Right renal pelvis (tissue), 4 donors: Measurements from ENCODE around the gene PPP4R3A. TPM values are rescaled to one million over a fixed set of nuclear protein-coding genes. Genes with fewer than 3 reads are reported as not detected.
"Not testable (repeated sequence)": the region's sequence is repeated elsewhere in the genome, so short reads cannot be mapped to it uniquely, and the experiment has no call there.

Source experiments
- DNase-seq, 4 donors: peaks; one replicate each; pipeline ENCODE4 v3.0.0-alpha.2; 2013; ENCODE audit warnings: low read depth in 4 of 4, low spot score in 3 of 4, missing footprints in 1 of 4
- polyA plus RNA-seq, 4 donors: library from polyadenylated mRNA; unstranded; fragments of 120-200 nt; gene quantifications; one replicate each; pipeline ENCODE4 v1.2.1, GENCODE V29; 2013; ENCODE audit not compliant: insufficient read length in 4 of 4

Gene PPP4R3A
- polyA plus RNA-seq: 100 to 1,000 TPM in 3 of 4 donors, 10 to 100 TPM in 1; 97.4 to 127 (median 115) TPM

GRCh38 chr14:91510171-91511042, at the start of gene PPP4R3A:
Gene PPP4R3A, minus strand, starts transcription at chr14:91510310. Its CDS starts 663 bp downstream, at chr14:91509647.
- DNase-seq: peak; percentile 90 to 93 (median 92)

GRCh38 chr14:91555531-91555930, 45.4 kb upstream of the PPP4R3A start:
- DNase-seq: no peak

- no peak for DNase-seq
Measured at GRCh38 chr14:91554535-91555332, 44.6 kb upstream of the PPP4R3A start.

DNA sequence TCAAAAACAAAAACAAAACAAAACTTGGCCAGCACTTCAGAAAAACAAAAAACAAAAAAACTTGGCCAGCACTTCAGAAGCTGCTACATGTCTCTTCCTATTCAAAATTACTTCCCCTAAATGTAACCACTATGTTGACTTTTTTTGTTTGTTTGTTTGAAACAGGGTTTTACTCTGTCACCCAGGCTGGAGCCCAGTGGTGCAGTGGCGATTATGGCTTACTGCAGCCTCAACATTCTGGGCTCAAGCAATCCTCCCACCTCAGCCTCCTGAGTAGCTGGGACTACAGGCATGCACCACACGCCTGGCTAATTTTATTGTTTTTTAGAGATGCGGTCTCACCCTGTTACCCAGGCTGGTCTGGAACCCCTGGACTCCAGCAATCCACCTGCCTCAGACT, 38.0 kb upstream of the PPP4R3A start:
- no peak for DNase-seq

- no peak for DNase-seq
Measured at GRCh38 chr14:91545946-91546716, 36.0 kb upstream of the PPP4R3A start.

DNA sequence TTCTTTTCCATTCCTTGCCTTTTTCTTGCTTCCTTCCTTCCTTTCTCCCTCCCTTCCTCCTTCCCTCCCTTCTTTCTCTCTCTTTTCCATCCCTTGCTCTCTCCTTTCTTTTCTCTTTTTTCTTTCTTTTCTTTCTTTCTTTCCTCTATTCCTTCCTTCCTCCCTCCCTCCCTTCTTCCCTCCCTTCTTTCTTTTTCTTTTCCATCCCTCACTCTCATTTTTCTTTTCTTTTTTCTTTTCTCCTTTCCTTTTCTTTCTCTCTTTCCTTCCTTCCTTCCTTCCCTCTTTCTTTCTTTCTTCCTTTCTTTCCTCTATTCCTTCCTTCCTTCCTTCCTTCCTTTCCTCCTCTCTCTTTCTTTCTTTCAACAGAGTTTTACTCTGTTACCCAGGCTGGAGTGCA, 35.1 kb upstream of the PPP4R3A start:
- no peak for DNase-seq

GRCh38 chr14:91536327-91536726, 26.2 kb upstream of the PPP4R3A start:
- DNase-seq: no peak

- not testable (repeated sequence) for DNase-seq
Measured at GRCh38 chr14:91534059-91534458, 23.9 kb upstream of the PPP4R3A start.

- no peak for DNase-seq
Measured at GRCh38 chr14:91533623-91534022, 23.5 kb upstream of the PPP4R3A start.

DNA sequence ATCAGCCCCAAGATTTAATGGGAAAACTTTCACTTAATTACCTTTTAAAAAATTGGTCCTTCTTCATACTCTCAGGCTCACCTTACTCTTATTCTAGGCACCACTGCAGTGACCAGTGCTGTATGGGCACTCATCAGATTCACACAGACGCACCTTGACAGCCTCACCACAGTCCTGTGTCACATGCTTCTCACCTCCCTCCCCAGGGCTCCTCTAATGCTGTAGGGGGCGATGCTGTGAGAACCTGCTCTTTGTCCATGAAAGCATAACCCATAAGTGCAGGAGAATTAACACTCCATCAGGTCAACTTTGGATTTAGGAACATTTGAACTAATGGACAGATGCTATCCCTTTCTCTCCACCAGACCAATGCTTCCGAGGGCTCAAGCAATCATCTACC, 13.9 kb upstream of the PPP4R3A start:
- no peak for DNase-seq

DNA sequence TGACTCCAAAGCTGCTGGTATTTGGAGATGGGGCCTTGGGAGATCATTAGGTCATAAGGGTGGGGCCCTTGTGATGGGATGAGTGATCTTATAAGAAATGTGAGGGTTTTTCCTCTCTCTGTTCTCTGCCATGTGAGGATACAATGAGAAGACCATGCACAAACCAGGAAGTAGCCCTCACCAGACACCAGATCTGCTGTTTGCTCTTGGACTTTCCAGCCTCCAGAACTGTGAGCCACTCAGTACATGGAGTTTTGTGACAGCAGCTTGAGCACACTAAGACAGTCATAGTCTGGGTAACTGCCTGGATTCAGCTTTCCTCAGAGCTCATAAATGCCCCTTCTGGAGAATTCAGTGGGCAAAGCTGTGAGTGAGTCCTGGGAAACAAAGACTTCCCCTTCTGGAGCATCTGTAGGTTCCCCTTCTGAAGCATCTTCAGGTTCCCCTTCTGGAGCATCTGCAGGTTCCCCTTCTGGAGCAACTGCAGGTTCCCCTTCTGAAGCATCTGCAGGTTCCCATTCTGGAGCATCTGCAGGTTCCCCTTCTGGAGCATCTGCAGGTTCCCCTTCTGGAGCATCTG, 11.0 kb upstream of the PPP4R3A start:
- DNase-seq: no peak

DNA sequence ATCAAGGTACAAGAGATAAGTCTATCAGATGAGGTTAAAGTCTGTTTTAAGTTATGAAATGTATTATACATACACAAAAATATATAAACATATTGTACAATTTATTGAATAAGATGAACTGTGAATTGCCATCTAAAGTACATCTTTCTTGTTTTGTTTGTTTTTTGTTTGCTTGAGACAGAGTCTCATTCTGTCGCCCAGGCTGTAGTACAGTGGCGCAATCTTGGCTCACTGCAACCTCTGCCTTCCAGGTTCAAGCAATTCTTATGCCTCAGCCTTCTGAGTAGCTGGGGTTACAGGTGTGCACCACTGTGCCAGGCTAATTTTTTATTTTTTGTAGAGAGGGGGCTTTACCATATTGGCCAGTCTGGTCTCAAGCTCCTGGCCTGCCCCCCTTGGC, 10.0 kb upstream of the PPP4R3A start:
- no peak for DNase-seq

DNA sequence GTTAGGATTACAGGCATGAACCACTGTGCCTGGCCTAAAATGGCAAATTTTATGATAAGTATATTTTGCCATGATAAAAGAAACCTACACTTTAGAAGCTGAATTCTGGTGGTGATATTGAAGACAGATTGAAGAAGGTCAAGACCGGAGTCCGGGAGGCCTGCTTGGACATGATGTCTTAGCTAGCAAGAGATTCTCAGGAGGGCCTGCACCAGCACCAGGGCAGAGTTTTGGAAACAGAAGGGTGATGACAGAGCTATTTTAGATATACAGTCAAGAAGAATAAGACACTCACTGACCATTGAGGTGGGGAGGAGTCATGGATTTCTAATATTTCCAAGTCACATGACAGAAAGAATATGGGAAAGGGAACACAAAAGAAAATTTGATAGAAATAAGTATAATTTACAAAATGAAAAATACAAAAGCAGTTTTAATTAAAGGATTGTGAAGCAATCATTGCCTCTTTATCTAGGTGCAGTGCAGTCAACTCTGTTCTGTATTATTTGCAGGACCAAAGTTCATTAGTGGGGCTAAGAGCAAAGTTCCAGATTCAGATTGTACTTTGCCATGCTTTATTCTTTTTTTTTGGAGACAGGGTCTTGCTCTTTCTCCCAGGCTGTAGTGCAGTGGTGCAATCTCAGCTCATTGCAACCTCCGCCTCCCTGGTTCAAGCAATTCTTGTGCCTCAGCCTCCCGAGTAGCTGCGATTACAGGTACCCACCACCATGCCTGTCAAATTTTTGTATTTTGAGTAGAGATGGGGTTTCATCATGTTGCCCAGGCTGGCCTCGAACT, 9.3 kb upstream of the PPP4R3A start:
- no peak for DNase-seq

DNA sequence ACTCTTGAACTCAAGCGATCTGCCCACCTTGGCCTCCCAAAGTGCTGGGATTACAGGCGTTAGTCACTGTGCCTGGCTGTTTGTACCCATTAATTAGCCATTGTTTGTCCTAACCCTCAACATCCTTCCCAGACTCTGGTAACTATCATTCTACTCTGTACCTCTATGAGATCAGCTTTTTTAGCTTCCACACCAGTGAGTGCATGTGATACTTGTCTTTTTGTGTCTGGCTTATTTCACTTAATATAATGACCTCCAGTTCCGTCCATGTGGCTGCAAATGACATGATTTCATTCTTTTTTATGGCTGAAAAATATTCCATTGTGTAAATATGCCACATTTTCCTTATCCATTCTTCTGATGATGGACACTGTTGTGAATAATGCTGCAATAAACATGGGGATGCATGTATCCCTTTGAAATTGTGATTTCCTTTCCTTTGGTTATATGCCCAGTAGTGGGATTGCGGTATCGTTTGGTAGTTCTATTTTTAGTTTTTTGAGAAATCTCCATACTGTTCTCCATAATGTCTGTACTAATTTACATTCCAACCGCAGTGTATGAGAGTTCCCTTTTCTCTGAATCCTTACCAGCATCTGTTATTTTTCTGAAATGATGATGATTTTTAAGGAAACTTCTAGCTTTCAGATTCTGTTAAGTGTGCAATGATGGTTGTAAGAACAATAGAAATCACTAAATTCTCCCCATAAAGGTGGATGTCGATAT, 6.7 kb upstream of the PPP4R3A start:
- no peak for DNase-seq

GRCh38 chr14:91515979-91516378, 5.9 kb upstream of the PPP4R3A start:
- no peak for DNase-seq

DNA sequence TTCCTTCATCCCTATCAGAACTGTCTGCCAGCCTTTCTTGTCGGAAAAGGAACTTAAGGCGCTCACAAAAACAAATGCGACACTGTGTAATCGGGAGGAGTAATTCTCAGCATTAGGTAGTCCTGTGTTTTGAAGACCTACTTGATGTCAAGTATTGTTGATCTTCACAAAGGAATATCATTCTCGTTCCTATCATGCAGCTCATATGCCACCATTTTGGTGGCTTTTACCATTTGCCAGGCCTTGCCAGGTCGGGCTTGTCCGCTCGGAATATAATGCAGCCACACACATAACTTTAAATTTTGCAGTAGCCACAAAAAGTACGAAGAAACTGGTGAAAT, 903 bp upstream of the PPP4R3A start:
- no peak for DNase-seq

DNA sequence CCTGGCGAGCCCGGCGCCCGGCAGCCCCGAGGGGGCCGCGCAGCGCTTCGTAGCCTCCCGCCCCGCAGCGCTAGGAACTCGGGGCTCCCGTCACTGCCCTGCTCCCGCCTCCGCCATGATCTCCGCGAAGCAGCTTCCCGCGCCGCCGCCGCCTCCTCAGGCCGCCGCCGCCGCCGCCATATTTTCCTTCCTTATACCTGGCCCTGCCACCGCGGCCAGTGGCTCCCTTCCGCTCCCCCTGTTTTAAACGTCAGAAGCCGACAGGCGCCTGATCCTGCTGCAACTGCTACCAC, 286 bp downstream of the PPP4R3A start:
- peak in 1 of 4 donors; percentile 1 for DNase-seq

- peak in 2 of 4 donors; percentile 6 to 35 for DNase-seq
Measured at GRCh38 chr14:91509083-91509877, 830 bp downstream of the PPP4R3A start.
